ENCODE measurements around the gene KLHL36.

- no peak for TF ChIP-seq POLR2A (IDR thresholded peaks at IDR 0.05; ENCODE audit: low read depth, low read length)
- TF ChIP-seq POLR2AphosphoS5 (IDR thresholded peaks at IDR 0.05; ENCODE audit: low read depth, low read length): no peak
Observed at GRCh38 chr16:84656649-84657048, 8.3 kb downstream of the KLHL36 start.
